Transverse colon (tissue), 4 donors: ENCODE results near the gene WIZ. TPM values are rescaled to one million over a fixed set of nuclear protein-coding genes. Genes with fewer than 3 reads are reported as not detected.

Source experiments
- DNase-seq: peaks from one replicate; pipeline ENCODE4 v3.0.0-alpha.2; 2019
- H3K27ac ChIP-seq, 4 donors: fragments of 200-600 bp; sonication (generic); 2 replicates each; pipeline ENCODE4 v1.5.1; 2016 to 2018; ENCODE audit warnings: inconsistent platforms in 4 of 4
- H3K27me3 ChIP-seq: fragments of 200-600 bp; sonication (generic); 2 replicates; pipeline ENCODE4 v1.5.1; 2017; ENCODE audit warnings: inconsistent platforms
- H3K36me3 ChIP-seq, 4 donors: fragments of 200-600 bp; sonication (generic); 2 replicates each; pipeline ENCODE4 v1.5.1; 2017 to 2019; ENCODE audit warnings: inconsistent platforms in 4 of 4
- H3K4me1 ChIP-seq, 4 donors: fragments of 200-600 bp; sonication (generic); 2 replicates each; pipeline ENCODE4 v1.5.1; 2017 to 2020; ENCODE audit warnings: inconsistent platforms in 4 of 4
- H3K4me3 ChIP-seq, 4 donors: fragments of 200-600 bp; sonication (generic); 1 replicate in 1 of 4; 2 replicates in 3 of 4; pipeline versions ENCODE4 v1.5.1 to v1.6.1; 2017 to 2019; ENCODE audit warnings: inconsistent platforms in 4 of 4
- H3K9me3 ChIP-seq, 2 donors: fragments of 200-600 bp; sonication (generic); 2 replicates each; pipeline ENCODE4 v1.5.1; 2017 to 2019; ENCODE audit warnings: inconsistent platforms in 2 of 2
- CTCF ChIP-seq, 5 experiments: fragments of 200-600 bp in 3 of 5; fragments of 450-650 bp in 2 of 5; sonication (generic) in 3 of 5; IDR thresholded peaks; 1 replicate in 2 of 5; 2 replicates in 3 of 5; pipeline ENCODE4 v1.5.1; 2016 to 2017; ENCODE audit warnings: antibody characterized with exemption in 5 of 5, inconsistent platforms in 3 of 5, mild to moderate bottlenecking in 2 of 5, moderate library complexity in 1 of 5
- EP300 ChIP-seq: sonication (generic); formaldehyde crosslinking; IDR thresholded peaks from one replicate; pipeline ENCODE4 v1.6.1; 2017; ENCODE audit warnings: antibody characterized with exemption, low read depth
- POLR2A ChIP-seq: fragments of 450-650 bp; IDR thresholded peaks from one replicate; pipeline ENCODE4 v1.6.1; 2016; ENCODE audit warnings: antibody characterized with exemption, mild to moderate bottlenecking, moderate library complexity
- POLR2AphosphoS5 ChIP-seq, 3 donors: sonication (generic); formaldehyde crosslinking; IDR thresholded peaks; one replicate each; pipeline ENCODE4 v1.6.1; 2016; ENCODE audit warnings: antibody characterized with exemption in 3 of 3
- WGBS, 2 donors: methylation state at CpG; one replicate each; pipeline ENCODE4 v1.1.5; 2018; ENCODE audit warnings: low coverage in 1 of 2; 5-methylcytosine and 5-hydroxymethylcytosine counted together
- in situ Hi-C, 4 donors: fragments of 200-750 bp; cut with MboI; loops; one replicate each; pipeline versions ENCODE4 v1.15.0 to v1.15.1; 2017; ENCODE audit warnings: low sequenced_read_pairs in 3 of 4, low pct_ligation_motif_present in 1 of 4, low pct_unique_long_range_greater_than_20kb in 1 of 4
- intact Hi-C: fragments of 100-400 bp; cut with DNase I; formaldehyde crosslinking; loops from one replicate; pipeline ENCODE4 v1.15.1; 2023; ENCODE audit warnings: low total_unique reads
- total RNA-seq, 4 donors: library from RNA; depleted of rRNA; stranded (reverse); fragments of >200 nt; gene quantifications; one replicate each; pipeline ENCODE4 v1.1.0, GENCODE V29; 2016

The WIZ gene
- total RNA-seq, 4 donors from 2014 or later: 31.0 to 63.6 (median 42.0) TPM

GRCh38 chr19:15455996-15456395 lies 6.2 kb upstream of the WIZ start:
- Histone ChIP-seq H3K4me3 (no peak overlapping the region), H3K36me3 (no peaks in the 10 kb centered on the region), H3K27ac (no peak overlapping the region), H3K27me3 (peaks cover 54% of the 10 kb centered on the region), H3K9me3 (no peaks in the 10 kb centered on the region), H3K4me1 (peaks cover 0 to 21% (median 18%) of the 10 kb centered on the region in 4 donors)
- 92% methylated on average over 9 of the region's 9 CpGs; no CpG with 5 or more reads in 1 of the 2 donors for WGBS, 2 donors
- intact Hi-C loops: no loop called here
- no peak for DNase-seq
- TF ChIP-seq POLR2AphosphoS5 (IDR thresholded peaks at IDR 0.05): no peak
- TF ChIP-seq EP300: no peak
- TF ChIP-seq POLR2A: no peak
- no peak for TF ChIP-seq CTCF (IDR thresholded peaks at IDR 0.05)
- in situ Hi-C loops: no loop called here

GRCh38 chr19:15453906-15454860 lies 4.4 kb upstream of the WIZ start:
- no peak for DNase-seq
- Histone ChIP-seq H3K27ac (no peak overlapping the region), H3K4me3 (no peak overlapping the region), H3K36me3 (no peaks in the 10 kb centered on the region), H3K9me3 (no peaks in the 10 kb centered on the region), H3K4me1 (peaks cover 0 to 23% (median 19%) of the 10 kb centered on the region in 4 donors), H3K27me3 (peaks cover 49% of the 10 kb centered on the region)
- TF ChIP-seq EP300 (no peak), POLR2A (no peak), CTCF (IDR thresholded peaks at IDR 0.05) (no peak), POLR2AphosphoS5 (IDR thresholded peaks at IDR 0.05) (no peak)
- 71% methylated on average over 17 of the region's 17 CpGs; no CpG with 5 or more reads in 1 of the 2 donors for WGBS, 2 donors
- intact Hi-C loops (no loop called here), in situ Hi-C loops (no loop called here)

GRCh38 chr19:15453091-15453578 lies 3.4 kb upstream of the WIZ start:
- Histone ChIP-seq H3K36me3 (no peaks in the 10 kb centered on the region), H3K4me1 (peaks cover 0 to 30% (median 26%) of the 10 kb centered on the region in 4 donors), H3K4me3 (peak overlapping the region; percentile 6 to 48 (median 34)), H3K9me3 (no peaks in the 10 kb centered on the region), H3K27me3 (peaks cover 40% of the 10 kb centered on the region), H3K27ac (peak overlapping the region; percentile 38 to 79 (median 52))
- 33% methylated on average over 29 of the region's 44 CpGs; no CpG with 5 or more reads in 1 of the 2 donors for WGBS, 2 donors
- intact Hi-C loops (no loop called here), in situ Hi-C loops (no loop called here)
- DNase-seq: no peak
- no peak for TF ChIP-seq EP300
- no peak for TF ChIP-seq POLR2AphosphoS5 (IDR thresholded peaks at IDR 0.05)
- no peak for TF ChIP-seq POLR2A
- TF ChIP-seq CTCF (IDR thresholded peaks at IDR 0.05): peak in 3 of 5 experiments; percentile 26 to 36 (median 29)
